ENCODE data around the gene FBXO28. TPM values are rescaled to one million over a fixed set of nuclear protein-coding genes. Genes with fewer than 3 reads are reported as not detected.

FBXO28 gene
- total RNA-seq, 4 donors from 2014 or later: 7.0 to 31.0 (median 26.4) TPM

DNA sequence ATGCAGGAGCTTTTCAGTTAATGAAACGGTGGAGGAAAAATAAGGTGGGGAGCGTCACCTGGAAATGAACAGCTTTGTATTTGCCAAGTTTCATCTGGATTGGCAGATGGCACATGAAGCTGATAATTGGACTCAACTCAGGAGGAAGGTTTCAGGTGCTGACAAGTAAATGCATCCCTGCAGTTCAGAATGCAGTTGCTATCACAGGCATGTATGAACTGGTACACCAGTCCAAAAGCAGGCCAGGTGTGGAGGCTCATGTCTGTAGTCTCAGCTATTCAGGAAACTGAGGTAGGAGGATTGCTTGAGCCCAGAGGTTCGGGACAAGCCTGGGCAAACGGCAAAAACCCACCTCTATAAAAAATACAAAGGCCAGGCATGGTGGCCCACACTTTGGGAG lies 84.7 kb downstream of the FBXO28 start:
- Histone ChIP-seq H3K4me1 (peaks cover 0 to 8% (median 0%) of the 10 kb centered on the region in 4 donors), H3K36me3 (no peaks in the 10 kb centered on the region), H3K4me3 (no peak overlapping the region), H3K9me3 (no peaks in the 10 kb centered on the region), H3K27me3 (no peaks in the 10 kb centered on the region), H3K27ac (no peak overlapping the region)
- in situ Hi-C loops (cut with MboI; ENCODE audit: low pct_ligation_motif_present in 1 of 4, low pct_unique_long_range_greater_than_20kb in 1 of 4, low sequenced_read_pairs in 3 of 4): no loop called here
- intact Hi-C loops (cut with DNase I; ENCODE audit: low total_unique reads): no loop called here
- DNase-seq: no peak
- WGBS, 2 donors (ENCODE audit: low coverage in 1 of 2): 82 to 93% methylated on average over 2 to 4 of the region's 4 CpGs
- no peak for TF ChIP-seq POLR2A (IDR thresholded peaks at IDR 0.05)
- no peak for TF ChIP-seq POLR2AphosphoS5 (IDR thresholded peaks at IDR 0.05)
- TF ChIP-seq EP300 (IDR thresholded peaks at IDR 0.05; ENCODE audit: low read depth): no peak
- TF ChIP-seq, protein P1, sequence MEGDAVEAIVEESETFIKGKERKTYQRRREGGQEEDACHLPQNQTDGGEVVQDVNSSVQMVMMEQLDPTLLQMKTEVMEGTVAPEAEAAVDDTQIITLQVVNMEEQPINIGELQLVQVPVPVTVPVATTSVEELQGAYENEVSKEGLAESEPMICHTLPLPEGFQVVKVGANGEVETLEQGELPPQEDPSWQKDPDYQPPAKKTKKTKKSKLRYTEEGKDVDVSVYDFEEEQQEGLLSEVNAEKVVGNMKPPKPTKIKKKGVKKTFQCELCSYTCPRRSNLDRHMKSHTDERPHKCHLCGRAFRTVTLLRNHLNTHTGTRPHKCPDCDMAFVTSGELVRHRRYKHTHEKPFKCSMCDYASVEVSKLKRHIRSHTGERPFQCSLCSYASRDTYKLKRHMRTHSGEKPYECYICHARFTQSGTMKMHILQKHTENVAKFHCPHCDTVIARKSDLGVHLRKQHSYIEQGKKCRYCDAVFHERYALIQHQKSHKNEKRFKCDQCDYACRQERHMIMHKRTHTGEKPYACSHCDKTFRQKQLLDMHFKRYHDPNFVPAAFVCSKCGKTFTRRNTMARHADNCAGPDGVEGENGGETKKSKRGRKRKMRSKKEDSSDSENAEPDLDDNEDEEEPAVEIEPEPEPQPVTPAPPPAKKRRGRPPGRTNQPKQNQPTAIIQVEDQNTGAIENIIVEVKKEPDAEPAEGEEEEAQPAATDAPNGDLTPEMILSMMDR (IDR thresholded peaks at IDR 0.05): no peak

DNA sequence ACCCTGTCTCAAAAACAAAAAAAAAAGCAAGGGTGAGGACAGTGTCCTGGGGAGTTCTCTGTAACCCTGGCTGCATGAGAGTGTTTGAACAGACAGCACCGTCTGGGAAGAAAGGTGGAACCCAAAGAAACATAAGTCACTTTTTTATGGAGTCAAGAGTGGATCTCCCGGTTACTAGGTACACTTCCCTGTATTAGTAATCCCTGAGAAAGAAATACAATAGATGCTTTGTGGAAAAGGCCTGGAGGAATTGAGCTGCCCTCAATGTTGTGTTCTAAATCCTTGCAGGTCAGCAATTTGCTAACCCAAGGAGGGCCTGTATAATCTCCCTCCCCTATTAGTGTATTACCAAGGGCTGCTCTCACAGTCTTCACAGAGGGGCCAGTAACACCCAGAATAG lies 85.8 kb downstream of the FBXO28 start:
- Histone ChIP-seq H3K27me3 (no peaks in the 10 kb centered on the region), H3K27ac (no peak overlapping the region), H3K4me1 (peaks cover 3 to 19% (median 5%) of the 10 kb centered on the region in 4 donors), H3K36me3 (no peaks in the 10 kb centered on the region), H3K9me3 (no peaks in the 10 kb centered on the region), H3K4me3 (no peak overlapping the region)
- in situ Hi-C loops (cut with MboI; ENCODE audit: low pct_ligation_motif_present in 1 of 4, low pct_unique_long_range_greater_than_20kb in 1 of 4, low sequenced_read_pairs in 3 of 4): no loop called here
- no peak for DNase-seq
- intact Hi-C loops (cut with DNase I; ENCODE audit: low total_unique reads): no loop called here
- 46 to 56% methylated on average over 2 of the region's 2 CpGs for whole genome bisulfite sequencing, 2 donors (ENCODE audit: low coverage in 1 of 2)
- TF ChIP-seq POLR2A (IDR thresholded peaks at IDR 0.05): no peak
- TF ChIP-seq POLR2AphosphoS5 (IDR thresholded peaks at IDR 0.05): no peak
- TF ChIP-seq EP300 (IDR thresholded peaks at IDR 0.05; ENCODE audit: low read depth): no peak
- TF ChIP-seq, protein P1 (IDR thresholded peaks at IDR 0.05): no peak

DNA sequence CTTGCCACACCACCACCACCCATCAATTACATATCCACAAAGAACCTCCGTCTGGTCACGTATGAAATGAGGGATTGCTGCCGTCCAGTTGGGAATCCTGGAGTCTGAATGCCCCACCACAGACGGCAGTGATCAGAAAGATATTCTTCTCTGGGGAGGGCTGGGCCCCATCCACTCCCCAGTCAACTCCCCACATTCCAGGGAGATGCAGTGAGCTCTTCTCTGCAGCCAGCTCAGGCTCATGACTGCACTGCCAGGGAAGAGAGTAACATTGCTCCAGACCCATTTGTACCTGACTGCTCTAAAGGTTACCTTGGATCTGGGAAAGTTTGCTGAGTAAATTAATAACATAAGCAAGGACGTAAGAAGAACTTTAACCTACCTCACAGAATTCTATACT lies 87.5 kb downstream of the FBXO28 start:
- intact Hi-C loops (cut with DNase I; ENCODE audit: low total_unique reads): no loop called here
- H3K36me3 ChIP-seq: no peaks in the 10 kb centered on the region
- no peak for TF ChIP-seq POLR2A (IDR thresholded peaks at IDR 0.05)
- TF ChIP-seq POLR2AphosphoS5 (IDR thresholded peaks at IDR 0.05): no peak
- no peak for TF ChIP-seq EP300 (IDR thresholded peaks at IDR 0.05; ENCODE audit: low read depth)
- TF ChIP-seq, protein P1 (IDR thresholded peaks at IDR 0.05): no peak
- H3K27me3 ChIP-seq: no peaks in the 10 kb centered on the region
- no peak overlapping the region for H3K27ac ChIP-seq
- no peaks in the 10 kb centered on the region for H3K9me3 ChIP-seq
- peaks cover 5 to 28% (median 13%) of the 10 kb centered on the region in 4 donors for H3K4me1 ChIP-seq
- no peak overlapping the region for H3K4me3 ChIP-seq
- in situ Hi-C loops (cut with MboI; ENCODE audit: low pct_ligation_motif_present in 1 of 4, low pct_unique_long_range_greater_than_20kb in 1 of 4, low sequenced_read_pairs in 3 of 4): no loop called here
- WGBS, 2 donors (ENCODE audit: low coverage in 1 of 2): 88% methylated on average over 5 of the region's 5 CpGs; no CpG with 5 or more reads in 1 of the 2 donors
- DNase-seq: no peak

DNA sequence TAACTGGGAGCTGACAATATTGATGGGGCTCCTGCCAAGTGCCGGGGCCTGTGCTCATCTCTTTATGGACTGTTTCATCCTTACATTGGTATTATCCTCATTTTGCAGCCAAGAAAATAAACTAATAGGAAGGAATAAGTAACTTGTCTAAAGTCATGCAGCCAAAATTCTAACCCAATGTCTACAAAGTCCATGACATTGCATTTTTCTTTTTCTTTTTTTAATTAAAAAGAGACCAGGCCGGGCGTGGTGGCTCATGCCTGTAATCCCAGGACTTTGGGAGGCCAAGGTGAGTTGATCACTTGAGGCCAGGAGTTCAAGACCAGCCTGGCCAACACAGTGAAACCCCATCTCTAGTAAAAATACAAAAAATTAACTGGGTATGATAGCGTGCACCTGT lies 87.9 kb downstream of the FBXO28 start:
- TF ChIP-seq, protein P1 (IDR thresholded peaks at IDR 0.05): no peak
- TF ChIP-seq POLR2AphosphoS5 (IDR thresholded peaks at IDR 0.05): no peak
- TF ChIP-seq POLR2A (IDR thresholded peaks at IDR 0.05): no peak
- TF ChIP-seq EP300 (IDR thresholded peaks at IDR 0.05; ENCODE audit: low read depth): no peak
- WGBS, 2 donors (ENCODE audit: low coverage in 1 of 2): 91 to 93% methylated on average over 3 to 4 of the region's 4 CpGs
- no peaks in the 10 kb centered on the region for H3K36me3 ChIP-seq
- in situ Hi-C loops (cut with MboI; ENCODE audit: low pct_ligation_motif_present in 1 of 4, low pct_unique_long_range_greater_than_20kb in 1 of 4, low sequenced_read_pairs in 3 of 4) (no loop called here), intact Hi-C loops (cut with DNase I; ENCODE audit: low total_unique reads) (no loop called here)
- H3K4me1 ChIP-seq: peaks cover 5 to 28% (median 13%) of the 10 kb centered on the region in 4 donors
- H3K9me3 ChIP-seq: no peaks in the 10 kb centered on the region
- H3K27me3 ChIP-seq: no peaks in the 10 kb centered on the region
- H3K27ac ChIP-seq: no peak overlapping the region
- DNase-seq: no peak
- no peak overlapping the region for H3K4me3 ChIP-seq

Data from transverse colon (tissue), 4 donors.